Measurements from ENCODE around the gene FIBP.
A peak's percentile ranks its signal among the peaks of the same experiment; 100 is the strongest.

Gene FIBP

GRCh38 chr11:65861533-65862183, 26.6 kb downstream of the FIBP start:
- H3K36me3 ChIP-seq: peaks cover 44% of the 10 kb centered on the region
- peaks cover 36 to 38% of the 10 kb centered on the region in 2 experiments for H3K4me1 ChIP-seq (ENCODE audit: control insufficient read depth in 1 of 2, insufficient read depth in 1 of 2, low read depth in 1 of 2, low read length in 1 of 2)

GRCh38 chr11:65861165-65861505, 27.1 kb downstream of the FIBP start:
- Histone ChIP-seq H3K4me1 (ENCODE audit: control insufficient read depth in 1 of 2, insufficient read depth in 1 of 2, low read depth in 1 of 2, low read length in 1 of 2) (peaks cover 42 to 43% of the 10 kb centered on the region in 2 experiments), H3K27me3 (no peaks in the 10 kb centered on the region), H3K27ac (peak overlapping the region; percentile 96), H3K9me3 (no peaks in the 10 kb centered on the region), H3K4me3 (ENCODE audit: low read depth in 1 of 2, low read length in 1 of 2) (peak overlapping the region; percentile 97 to 98), H3K36me3 (peaks cover 43% of the 10 kb centered on the region)
- TF ChIP-seq CTCF (IDR thresholded peaks at IDR 0.05): no peak

More at GRCh38 chr11:65861533-65862183, 26.6 kb downstream of the FIBP start:
- no peak for TF ChIP-seq CTCF (IDR thresholded peaks at IDR 0.05)
- no peaks in the 10 kb centered on the region for H3K9me3 ChIP-seq
- H3K27ac ChIP-seq: peak overlapping the region; percentile 96
- H3K4me3 ChIP-seq (ENCODE audit: low read depth in 1 of 2, low read length in 1 of 2): peak overlapping the region; percentile 97 to 98
- H3K27me3 ChIP-seq: no peaks in the 10 kb centered on the region

GRCh38 chr11:65860278-65861164, 27.8 kb downstream of the FIBP start, which contains the start of gene MUS81:
MUS81 (plus strand) TSS chr11:65860433; CDS start chr11:65860754, 321 bp downstream.
- peaks cover 48 to 49% of the 10 kb centered on the region in 2 experiments for H3K4me1 ChIP-seq (ENCODE audit: control insufficient read depth in 1 of 2, insufficient read depth in 1 of 2, low read depth in 1 of 2, low read length in 1 of 2)
- peak within 1 kb of the TSS; percentile 96 for H3K27ac ChIP-seq
- no peaks in the 10 kb centered on the region for H3K27me3 ChIP-seq
- H3K9me3 ChIP-seq: no peaks in the 10 kb centered on the region
- peak within 1 kb of the TSS; percentile 97 to 98 for H3K4me3 ChIP-seq (ENCODE audit: low read depth in 1 of 2, low read length in 1 of 2)
- TF ChIP-seq CTCF (IDR thresholded peaks at IDR 0.05): peak; percentile 69
- H3K36me3 ChIP-seq: peaks cover 43% of the 10 kb centered on the region

GRCh38 chr11:65859812-65860277, 28.4 kb downstream of the FIBP start:
- Histone ChIP-seq H3K4me1 (ENCODE audit: control insufficient read depth in 1 of 2, insufficient read depth in 1 of 2, low read depth in 1 of 2, low read length in 1 of 2) (peaks cover 55 to 56% of the 10 kb centered on the region in 2 experiments), H3K9me3 (no peaks in the 10 kb centered on the region), H3K27me3 (no peaks in the 10 kb centered on the region), H3K36me3 (peaks cover 43% of the 10 kb centered on the region), H3K4me3 (ENCODE audit: low read depth in 1 of 2, low read length in 1 of 2) (peak overlapping the region; percentile 97 to 98), H3K27ac (peak overlapping the region; percentile 96)
- no peak for TF ChIP-seq CTCF (IDR thresholded peaks at IDR 0.05)

- TF ChIP-seq CTCF (IDR thresholded peaks at IDR 0.05): peak; percentile 40
- H3K4me1 ChIP-seq (ENCODE audit: control insufficient read depth in 1 of 2, insufficient read depth in 1 of 2, low read depth in 1 of 2, low read length in 1 of 2): peaks cover 58 to 62% of the 10 kb centered on the region in 2 experiments
- H3K36me3 ChIP-seq: peaks cover 43% of the 10 kb centered on the region
Measured at GRCh38 chr11:65859095-65859811, 29.0 kb downstream of the FIBP start.

More at GRCh38 chr11:65859095-65859811, 29.0 kb downstream of the FIBP start:
- peak overlapping the region; percentile 97 to 98 for H3K4me3 ChIP-seq (ENCODE audit: low read depth in 1 of 2, low read length in 1 of 2)
- no peaks in the 10 kb centered on the region for H3K9me3 ChIP-seq
- H3K27me3 ChIP-seq: no peaks in the 10 kb centered on the region
- peak overlapping the region; percentile 96 for H3K27ac ChIP-seq

All from neutrophil (primary cell).